HEK293 (cell line): Measurements from ENCODE around the gene COL12A1.

Experiments used
- ELK4 ChIP-seq: IDR thresholded peaks from 2 replicates; pipeline ENCODE4 v1.6.1; 2011; ENCODE audit warnings: mild to moderate bottlenecking, low read depth, low read length, borderline replicate concordance
- FEZF1 ChIP-seq: fragments of 450-650 bp; formaldehyde crosslinking; IDR thresholded peaks from 2 replicates; pipeline ENCODE4 v1.5.1; 2016; ENCODE audit warnings: missing biosample characterization, missing genetic modification characterization
- GLI2 ChIP-seq: fragments of 450-650 bp; formaldehyde crosslinking; IDR thresholded peaks from 2 replicates; pipeline ENCODE4; 2017; ENCODE audit warnings: missing biosample characterization, missing genetic modification characterization, low read depth, borderline replicate concordance
- INSM2 ChIP-seq: fragments of 450-650 bp; formaldehyde crosslinking; IDR thresholded peaks from 2 replicates; pipeline ENCODE4 v1.5.1; 2016; ENCODE audit warnings: missing biosample characterization, missing genetic modification characterization
- PRDM10 ChIP-seq: fragments of 450-650 bp; formaldehyde crosslinking; IDR thresholded peaks from 2 replicates; pipeline ENCODE4 v1.5.1; 2016; ENCODE audit warnings: missing biosample characterization, missing genetic modification characterization
- SETDB1 ChIP-seq: IDR thresholded peaks from one replicate; pipeline ENCODE4 v1.6.1; 2017; ENCODE audit warnings: mild to moderate bottlenecking, low read length, moderate library complexity, mixed read lengths; ENCODE audit not compliant: insufficient read length
- TRIM28 ChIP-seq: IDR thresholded peaks from 2 replicates; pipeline ENCODE4 v1.6.1; 2011; ENCODE audit warnings: low read length, control low read depth, borderline replicate concordance
- YY2 ChIP-seq: fragments of 450-650 bp; formaldehyde crosslinking; IDR thresholded peaks from 2 replicates; pipeline ENCODE4 v1.5.1; 2016; ENCODE audit warnings: missing biosample characterization, missing genetic modification characterization
- ZBTB17 ChIP-seq: fragments of 450-650 bp; formaldehyde crosslinking; IDR thresholded peaks from 2 replicates; pipeline ENCODE4 v1.5.1; 2016; ENCODE audit warnings: missing biosample characterization, missing genetic modification characterization
- ZBTB26 ChIP-seq: fragments of 450-650 bp; formaldehyde crosslinking; optimal IDR thresholded peaks from 2 replicates; pipeline ENCODE3; 2016; ENCODE audit warnings: missing biosample characterization, mild to moderate bottlenecking, missing genetic modification characterization
- ZBTB48 ChIP-seq: fragments of 450-650 bp; formaldehyde crosslinking; IDR thresholded peaks from 2 replicates; pipeline ENCODE4 v1.5.1; 2016; ENCODE audit warnings: missing biosample characterization, missing genetic modification characterization
- ZFP37 ChIP-seq: fragments of 450-650 bp; formaldehyde crosslinking; IDR thresholded peaks from 2 replicates; pipeline ENCODE4 v1.5.1; 2016; ENCODE audit warnings: missing biosample characterization, missing genetic modification characterization
- ZFP69B ChIP-seq: fragments of 450-650 bp; formaldehyde crosslinking; IDR thresholded peaks from 2 replicates; pipeline ENCODE4 v1.5.1; 2016; ENCODE audit warnings: missing biosample characterization, missing genetic modification characterization
- ZNF16 ChIP-seq: fragments of 450-650 bp; formaldehyde crosslinking; IDR thresholded peaks from 2 replicates; pipeline ENCODE4 v1.5.1; 2016; ENCODE audit warnings: low read depth, missing biosample characterization, missing genetic modification characterization
- ZNF175 ChIP-seq: fragments of 450-650 bp; formaldehyde crosslinking; IDR thresholded peaks from 2 replicates; pipeline ENCODE4 v1.5.1; 2016; ENCODE audit warnings: missing biosample characterization, missing genetic modification characterization
- ZNF184 ChIP-seq: fragments of 450-650 bp; IDR thresholded peaks from 2 replicates; pipeline ENCODE4 v1.5.1; 2018; ENCODE audit warnings: missing biosample characterization, mild to moderate bottlenecking, missing genetic modification characterization
- ZNF211 ChIP-seq: fragments of 450-650 bp; formaldehyde crosslinking; IDR thresholded peaks from 2 replicates; pipeline ENCODE4 v1.5.1; 2016; ENCODE audit warnings: low read depth, missing biosample characterization, missing genetic modification characterization
- ZNF274 ChIP-seq, 2 experiments: fragments of 200-500 bp in 1 of 2; fragments of 450-650 bp in 1 of 2; sonication (Bioruptor generic) in 1 of 2; formaldehyde crosslinking in 1 of 2; IDR thresholded peaks; 2 replicates each; pipeline versions ENCODE4 v1.5.1 to v1.6.1; 2014 to 2016; ENCODE audit warnings: borderline replicate concordance in 1 of 2, inconsistent platforms in 1 of 2, low read length in 1 of 2, missing biosample characterization in 1 of 2, missing genetic modification characterization in 1 of 2
- ZNF341 ChIP-seq: fragments of 450-650 bp; formaldehyde crosslinking; IDR thresholded peaks from 2 replicates; pipeline ENCODE4; 2016; ENCODE audit warnings: low read depth, missing biosample characterization, missing genetic modification characterization
- ZNF366 ChIP-seq: fragments of 450-650 bp; formaldehyde crosslinking; conservative IDR thresholded peaks from 2 replicates; pipeline ENCODE4 v1.5.1; 2016; ENCODE audit warnings: missing biosample characterization, missing genetic modification characterization
- ZNF391 ChIP-seq: fragments of 450-650 bp; formaldehyde crosslinking; IDR thresholded peaks from 2 replicates; pipeline ENCODE4 v1.5.1; 2016; ENCODE audit warnings: low read depth, missing biosample characterization, missing genetic modification characterization, borderline replicate concordance
- ZNF544 ChIP-seq: fragments of 450-650 bp; formaldehyde crosslinking; IDR thresholded peaks from 2 replicates; pipeline ENCODE4 v1.5.0; 2017; ENCODE audit warnings: missing biosample characterization, missing genetic modification characterization
- ZNF549 ChIP-seq: fragments of 450-650 bp; IDR thresholded peaks from 2 replicates; pipeline ENCODE4 v1.5.1; 2018; ENCODE audit warnings: missing biosample characterization, missing genetic modification characterization, mild to moderate bottlenecking, inconsistent platforms, moderate library complexity
- ZNF555 ChIP-seq: fragments of 450-650 bp; formaldehyde crosslinking; conservative IDR thresholded peaks from 2 replicates; pipeline ENCODE4 v1.5.1; 2017; ENCODE audit warnings: missing biosample characterization, mild to moderate bottlenecking, missing genetic modification characterization, inconsistent platforms
- ZNF561 ChIP-seq: fragments of 450-650 bp; IDR thresholded peaks from 2 replicates; pipeline ENCODE4 v1.5.1; 2018; ENCODE audit warnings: missing biosample characterization, missing genetic modification characterization, borderline replicate concordance
- ZNF621 ChIP-seq: fragments of 450-650 bp; formaldehyde crosslinking; IDR thresholded peaks from 2 replicates; pipeline ENCODE4 v1.5.1; 2017; ENCODE audit warnings: missing biosample characterization, missing genetic modification characterization
- ZNF629 ChIP-seq: fragments of 450-650 bp; formaldehyde crosslinking; IDR thresholded peaks from 2 replicates; pipeline ENCODE4 v1.5.1; 2017; ENCODE audit warnings: missing biosample characterization, missing genetic modification characterization
- ZNF639 ChIP-seq: fragments of 450-650 bp; formaldehyde crosslinking; IDR thresholded peaks from 2 replicates; pipeline ENCODE4 v1.5.1; 2016; ENCODE audit warnings: missing biosample characterization, missing genetic modification characterization
- ZNF692 ChIP-seq: fragments of 450-650 bp; formaldehyde crosslinking; IDR thresholded peaks from 2 replicates; pipeline ENCODE4 v1.5.1; 2016; ENCODE audit warnings: missing biosample characterization, missing genetic modification characterization

COL12A1 gene

GRCh38 chr6:75243333-75244062 is 37.6 kb upstream of the COL12A1 start, which contains the start of gene COX7A2 (continued):
- peak; percentile 66; the same call in 1 of the 2 replicates for TF ChIP-seq ZNF639 (tag by site-specific recombination)
- no peak for TF ChIP-seq ZNF211 (tag by site-specific recombination)
- no peak for TF ChIP-seq ZNF621
- TF ChIP-seq ZNF175 (tag by site-specific recombination): no peak
- TF ChIP-seq ZNF629 (tag by site-specific recombination): peak; percentile 98
- peak; percentile 88 for TF ChIP-seq PRDM10
- peak; percentile 17 for TF ChIP-seq ZBTB26 (tag by site-specific recombination)
- TF ChIP-seq ZFP69B (tag by site-specific recombination): 0 out of 2 replicates have a peak, but pooled peaks have one; percentile 41
- TF ChIP-seq SETDB1: peak; percentile 66
- peak; percentile 48; the same call in 1 of the 2 replicates for TF ChIP-seq ZNF366
- 0 out of 2 replicates have a peak, but pooled peaks have one; percentile 48 for TF ChIP-seq ZNF391 (tag by site-specific recombination)
- TF ChIP-seq ZNF549 (tag by site-specific recombination): no peak
- peak; percentile 94 for TF ChIP-seq ZNF341 (tag by site-specific recombination)
- TF ChIP-seq TRIM28: peak; percentile 98
- TF ChIP-seq INSM2 (tag by site-specific recombination): peak; percentile 59; the same call in 1 of the 2 replicates
- peak; percentile 67 for TF ChIP-seq ZFP37 (tag by site-specific recombination)
- TF ChIP-seq ZNF544 (tag by site-specific recombination): no peak
- TF ChIP-seq ZNF561 (tag by site-specific recombination): peak; percentile 86
- no peak for TF ChIP-seq GLI2 (tag by site-specific recombination)
- TF ChIP-seq YY2 (tag by site-specific recombination): peak; percentile 59; the same call in 1 of the 2 replicates
- no peak for TF ChIP-seq ZBTB48 (tag by site-specific recombination)
- peak; percentile 49 for TF ChIP-seq FEZF1 (tag by site-specific recombination)
- no peak for TF ChIP-seq ZNF555 (tag by site-specific recombination)
- 0 out of 2 replicates have a peak, but pooled peaks have one; percentile 43 for TF ChIP-seq ELK4
- TF ChIP-seq ZNF184 (tag by site-specific recombination): 0 out of 2 replicates have a peak, but pooled peaks have one; percentile 26
- no peak for TF ChIP-seq ZNF274 (IDR thresholded peaks at IDR 0.05; ENCODE audit: low read length)
- no peak for TF ChIP-seq ZNF274 (tag by site-specific recombination; IDR thresholded peaks at IDR 0.05; ENCODE audit: borderline replicate concordance)
- TF ChIP-seq ZNF16 (tag by site-specific recombination): no peak
- TF ChIP-seq ZNF692 (tag by site-specific recombination): peak; percentile 85
- peak; percentile 95 for TF ChIP-seq ZBTB17 (tag by site-specific recombination)
